Measurements from ENCODE around the gene DNPH1. TPM values are rescaled to one million over a fixed set of nuclear protein-coding genes. Genes with fewer than 3 reads are reported as not detected.

DNPH1 gene
- total and polyA plus RNA-seq, 3 donors from 2014 or later = 19.3 to 21.8 (median 21.8) TPM

- Histone ChIP-seq H3K36me3 (ENCODE audit: low read depth, missing control alignments) (no peaks in the 10 kb centered on the region), H3K9me3 (no peaks in the 10 kb centered on the region), H3K4me1 (no peaks in the 10 kb centered on the region), H3K4me3 (no peak overlapping the region), H3K27me3 (no peaks in the 10 kb centered on the region), H3K27ac (no peak overlapping the region)
- 96 to 98% methylated on average over 3 of the region's 3 CpGs for WGBS, 2 donors
- intact Hi-C loops (cut with DNase I; ENCODE audit: low total_unique reads) = no loop called here
- TF ChIP-seq CTCF (IDR thresholded peaks at IDR 0.05) = no peak
- no peak for TF ChIP-seq POLR2A (IDR thresholded peaks at IDR 0.05)
- no peak for DNase-seq
These were observed 10.2 kb downstream of the DNPH1 start for GRCh38 chr6:43219119-43219518.

- no peak overlapping the region for H3K4me3 ChIP-seq
- no peak overlapping the region for H3K27ac ChIP-seq
- intact Hi-C loops (cut with DNase I; ENCODE audit: low total_unique reads) = no loop called here
- TF ChIP-seq POLR2A (IDR thresholded peaks at IDR 0.05) (no peak), CTCF (IDR thresholded peaks at IDR 0.05) (no peak)
- no peaks in the 10 kb centered on the region for H3K36me3 ChIP-seq (ENCODE audit: low read depth, missing control alignments)
- DNase-seq = no peak
- H3K9me3 ChIP-seq = no peaks in the 10 kb centered on the region
- H3K27me3 ChIP-seq = no peaks in the 10 kb centered on the region
- WGBS, 2 donors = 88 to 93% methylated on average over 5 of the region's 5 CpGs
- no peaks in the 10 kb centered on the region for H3K4me1 ChIP-seq
These were observed 11.9 kb downstream of the DNPH1 start for GRCh38 chr6:43217351-43217750.

GRCh38 chr6:43216200-43216599 lies 13.1 kb downstream of the DNPH1 start:
- no peak for DNase-seq
- WGBS, 2 donors = 92 to 94% methylated on average over 7 to 12 of the region's 12 CpGs
- intact Hi-C loops (cut with DNase I; ENCODE audit: low total_unique reads) = no loop called here
- H3K27ac ChIP-seq = no peak overlapping the region
- no peaks in the 10 kb centered on the region for H3K36me3 ChIP-seq (ENCODE audit: low read depth, missing control alignments)
- no peak overlapping the region for H3K4me3 ChIP-seq
- TF ChIP-seq POLR2A (IDR thresholded peaks at IDR 0.05) (no peak), CTCF (IDR thresholded peaks at IDR 0.05) (no peak)
- no peaks in the 10 kb centered on the region for H3K4me1 ChIP-seq
- no peaks in the 10 kb centered on the region for H3K27me3 ChIP-seq
- H3K9me3 ChIP-seq = no peaks in the 10 kb centered on the region

GRCh38 chr6:43215066-43215465 lies 14.2 kb downstream of the DNPH1 start:
- DNase-seq = no peak
- H3K27me3 ChIP-seq = no peaks in the 10 kb centered on the region
- intact Hi-C loops (cut with DNase I; ENCODE audit: low total_unique reads) = no loop called here
- no peaks in the 10 kb centered on the region for H3K4me1 ChIP-seq
- TF ChIP-seq CTCF (IDR thresholded peaks at IDR 0.05) (no peak), POLR2A (IDR thresholded peaks at IDR 0.05) (no peak)
- H3K9me3 ChIP-seq = no peaks in the 10 kb centered on the region
- H3K36me3 ChIP-seq (ENCODE audit: low read depth, missing control alignments) = no peaks in the 10 kb centered on the region
- no peak overlapping the region for H3K4me3 ChIP-seq
- WGBS, 2 donors = 86 to 90% methylated on average over 8 of the region's 8 CpGs
- no peak overlapping the region for H3K27ac ChIP-seq

- no peak overlapping the region for H3K4me3 ChIP-seq
- H3K4me1 ChIP-seq = no peaks in the 10 kb centered on the region
- 84 to 86% methylated on average over 10 to 11 of the region's 11 CpGs for WGBS, 2 donors
- no peak overlapping the region for H3K27ac ChIP-seq
- intact Hi-C loops (cut with DNase I; ENCODE audit: low total_unique reads) = no loop called here
- no peaks in the 10 kb centered on the region for H3K36me3 ChIP-seq (ENCODE audit: low read depth, missing control alignments)
- TF ChIP-seq POLR2A (IDR thresholded peaks at IDR 0.05) = no peak
- TF ChIP-seq CTCF (IDR thresholded peaks at IDR 0.05) = no peak
- no peaks in the 10 kb centered on the region for H3K9me3 ChIP-seq
- no peaks in the 10 kb centered on the region for H3K27me3 ChIP-seq
- no peak for DNase-seq
These were observed 15.8 kb downstream of the DNPH1 start for GRCh38 chr6:43213431-43213830.
